GM19099 (cell line): Measurements from ENCODE around the gene NCAPG.

ENCODE experiments used
- POLR2A ChIP-seq: IDR thresholded peaks from 3 replicates; pipeline ENCODE4 v1.6.1; 2011; ENCODE audit warnings: low read depth; ENCODE audit not compliant: insufficient read length; ENCODE audit errors: extremely low read depth

NCAPG gene

GRCh38 chr4:17780501-17781299, 30.1 kb upstream of the NCAPG start:
- no peak for TF ChIP-seq POLR2A

- no peak for TF ChIP-seq POLR2A
Observed at GRCh38 chr4:17781300-17782287, 29.2 kb upstream of the NCAPG start, which contains the start of gene FAM184B. TSS of gene FAM184B (minus strand) at chr4:17781621. CDS start at chr4:17781299, 322 bp downstream.

- no peak for TF ChIP-seq POLR2A
Observed at GRCh38 chr4:17785858-17786257, 24.9 kb upstream of the NCAPG start.

GRCh38 chr4:17786567-17786966, 24.2 kb upstream of the NCAPG start:
- no peak for TF ChIP-seq POLR2A

GRCh38 chr4:17787315-17787714, 23.5 kb upstream of the NCAPG start:
- no peak for TF ChIP-seq POLR2A

- TF ChIP-seq POLR2A, result no peak
Observed at GRCh38 chr4:17788956-17789355, 21.8 kb upstream of the NCAPG start.

GRCh38 chr4:17794730-17795129, 16.0 kb upstream of the NCAPG start:
- TF ChIP-seq POLR2A, result no peak

GRCh38 chr4:17797808-17798207, 13.0 kb upstream of the NCAPG start:
- no peak for TF ChIP-seq POLR2A

- TF ChIP-seq POLR2A, result no peak
Observed at GRCh38 chr4:17805580-17806155, 5.1 kb upstream of the NCAPG start.

- TF ChIP-seq POLR2A, result no peak
Observed at GRCh38 chr4:17807446-17807845, 3.3 kb upstream of the NCAPG start.

GRCh38 chr4:17809667-17810066, 1.1 kb upstream of the NCAPG start:
- no peak for TF ChIP-seq POLR2A

- no peak for TF ChIP-seq POLR2A
Observed at GRCh38 chr4:17811078-17811603, 362 bp downstream of the NCAPG start.

- no peak for TF ChIP-seq POLR2A
Observed at GRCh38 chr4:17812125-17812524, 1.3 kb downstream of the NCAPG start.

GRCh38 chr4:17812801-17813200, 2.0 kb downstream of the NCAPG start:
- no peak for TF ChIP-seq POLR2A

- no peak for TF ChIP-seq POLR2A
Observed at GRCh38 chr4:17814140-17814539, 3.4 kb downstream of the NCAPG start.

GRCh38 chr4:17816142-17816541, 5.4 kb downstream of the NCAPG start:
- TF ChIP-seq POLR2A, result no peak

- no peak for TF ChIP-seq POLR2A
Observed at GRCh38 chr4:17817027-17817426, 6.2 kb downstream of the NCAPG start.
